Testis (tissue), 3 donors: ENCODE data around the gene ANO6. TPM values are rescaled to one million over a fixed set of nuclear protein-coding genes. Genes with fewer than 3 reads are reported as not detected.

Experiments
- DNase-seq: peaks from one replicate; pipeline ENCODE4 v3.0.0-alpha.2; 2019
- H3K27ac ChIP-seq, 2 donors: fragments of 200-600 bp; sonication (generic); one replicate each; pipeline ENCODE4 v1.5.1; 2019
- H3K27me3 ChIP-seq: fragments of 200-600 bp; sonication (generic); one replicate; pipeline ENCODE4 v1.5.1; 2019
- H3K36me3 ChIP-seq: fragments of 200-600 bp; sonication (generic); one replicate; pipeline ENCODE4 v1.5.1; 2017; ENCODE audit warnings: low read depth; ENCODE audit errors: missing control alignments
- H3K4me1 ChIP-seq: fragments of 200-600 bp; sonication (generic); one replicate; pipeline ENCODE4 v1.5.1; 2019
- H3K4me3 ChIP-seq, 2 donors: fragments of 200-600 bp; sonication (generic); one replicate each; pipeline ENCODE4 v1.5.1; 2017 to 2019
- H3K9me3 ChIP-seq: fragments of 200-600 bp; sonication (generic); one replicate; pipeline ENCODE4 v1.5.1; 2017
- POLR2A ChIP-seq: fragments of 450-650 bp; IDR thresholded peaks from one replicate; pipeline ENCODE4 v1.6.1; 2017; ENCODE audit warnings: antibody characterized with exemption, mild to moderate bottlenecking, moderate library complexity
- WGBS, 2 donors: methylation state at CpG; one replicate each; pipeline ENCODE4 v1.1.5; 2018; 5-methylcytosine and 5-hydroxymethylcytosine counted together
- intact Hi-C: fragments of 100-400 bp; cut with DNase I; formaldehyde crosslinking; loops from one replicate; pipeline ENCODE4 v1.15.1; 2023; ENCODE audit warnings: low total_unique reads
- polyA plus RNA-seq: library from polyadenylated mRNA; stranded (reverse); fragments of 350-450 nt; fragmentation: Illumina TruSeq; extraction: RNeasy Lipid Tissue Mini Kit (QIAGEN cat#74804); gene quantifications from one replicate; pipeline ENCODE4 v1.2.3, GENCODE V29; 2014; ENCODE audit warnings: low read depth, low replicate concordance; ENCODE audit not compliant: insufficient read depth
- total RNA-seq, 2 donors: library from RNA; depleted of rRNA; stranded (reverse); fragments of >200 nt; gene quantifications; one replicate each; pipeline ENCODE4 v1.2.3, GENCODE V29; 2016
- TF ChIP-seq, protein P1 (sequence below), 3 experiments: fragments of 450-650 bp in 2 of 3; fragments of 200-600 bp in 1 of 3; sonication (generic) in 1 of 3; IDR thresholded peaks; one replicate each; pipeline ENCODE4 v1.5.1; 2016 to 2019; ENCODE audit warnings: antibody characterized with exemption in 3 of 3, mild to moderate bottlenecking in 2 of 3, moderate library complexity in 1 of 3

ANO6 gene
- total and polyA plus RNA-seq, 3 donors from 2014 or later = 33.1 to 75.7 (median 58.0) TPM

DNA sequence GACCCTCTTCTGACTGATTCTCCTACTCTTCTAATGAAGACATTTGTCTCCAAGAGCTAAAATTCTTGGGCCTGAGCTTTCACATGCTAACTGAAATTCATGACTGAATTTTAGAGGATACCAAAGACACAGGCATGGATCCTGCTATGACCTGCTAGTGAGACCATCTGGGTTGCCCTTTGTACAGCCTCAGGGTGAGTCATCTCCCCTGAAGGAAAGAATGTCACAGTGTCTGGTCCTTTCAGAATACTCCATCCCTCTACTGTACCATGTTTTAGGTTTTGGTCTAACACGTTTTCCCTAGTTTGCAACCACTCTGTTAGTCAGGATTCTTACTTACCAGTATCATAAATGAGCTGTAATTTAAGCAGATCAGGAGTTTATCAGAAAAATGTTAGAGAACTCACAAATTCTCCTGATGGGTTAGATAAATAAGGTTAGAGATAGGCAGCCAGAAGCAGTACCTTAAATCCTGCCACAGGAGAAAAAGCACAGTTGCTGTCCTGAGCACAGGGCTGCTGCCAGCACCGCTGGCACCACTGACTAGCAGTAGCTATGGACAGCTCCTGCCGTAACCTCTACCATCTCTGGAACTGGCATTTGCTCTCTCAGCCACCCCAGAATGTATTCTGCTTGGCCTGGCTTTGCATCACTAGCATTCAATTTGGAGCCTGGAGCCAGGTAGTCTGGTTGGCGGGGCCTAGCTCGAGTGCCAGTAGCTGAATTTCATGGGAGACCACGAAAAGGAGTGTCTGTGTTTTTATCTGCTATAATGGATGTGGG, 127.6 kb downstream of the ANO6 start:
- 94 to 96% methylated on average over 6 of the region's 6 CpGs for WGBS, 2 donors
- no peak overlapping the region for H3K27ac ChIP-seq
- intact Hi-C loops = no loop called here
- no peaks in the 10 kb centered on the region for H3K27me3 ChIP-seq
- DNase-seq = no peak
- no peak overlapping the region for H3K4me3 ChIP-seq
- H3K4me1 ChIP-seq = no peaks in the 10 kb centered on the region
- no peaks in the 10 kb centered on the region for H3K9me3 ChIP-seq
- no peaks in the 10 kb centered on the region for H3K36me3 ChIP-seq
- no peak for TF ChIP-seq POLR2A
- TF ChIP-seq, protein P1, sequence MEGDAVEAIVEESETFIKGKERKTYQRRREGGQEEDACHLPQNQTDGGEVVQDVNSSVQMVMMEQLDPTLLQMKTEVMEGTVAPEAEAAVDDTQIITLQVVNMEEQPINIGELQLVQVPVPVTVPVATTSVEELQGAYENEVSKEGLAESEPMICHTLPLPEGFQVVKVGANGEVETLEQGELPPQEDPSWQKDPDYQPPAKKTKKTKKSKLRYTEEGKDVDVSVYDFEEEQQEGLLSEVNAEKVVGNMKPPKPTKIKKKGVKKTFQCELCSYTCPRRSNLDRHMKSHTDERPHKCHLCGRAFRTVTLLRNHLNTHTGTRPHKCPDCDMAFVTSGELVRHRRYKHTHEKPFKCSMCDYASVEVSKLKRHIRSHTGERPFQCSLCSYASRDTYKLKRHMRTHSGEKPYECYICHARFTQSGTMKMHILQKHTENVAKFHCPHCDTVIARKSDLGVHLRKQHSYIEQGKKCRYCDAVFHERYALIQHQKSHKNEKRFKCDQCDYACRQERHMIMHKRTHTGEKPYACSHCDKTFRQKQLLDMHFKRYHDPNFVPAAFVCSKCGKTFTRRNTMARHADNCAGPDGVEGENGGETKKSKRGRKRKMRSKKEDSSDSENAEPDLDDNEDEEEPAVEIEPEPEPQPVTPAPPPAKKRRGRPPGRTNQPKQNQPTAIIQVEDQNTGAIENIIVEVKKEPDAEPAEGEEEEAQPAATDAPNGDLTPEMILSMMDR (IDR thresholded peaks at IDR 0.05) = no peak

DNA sequence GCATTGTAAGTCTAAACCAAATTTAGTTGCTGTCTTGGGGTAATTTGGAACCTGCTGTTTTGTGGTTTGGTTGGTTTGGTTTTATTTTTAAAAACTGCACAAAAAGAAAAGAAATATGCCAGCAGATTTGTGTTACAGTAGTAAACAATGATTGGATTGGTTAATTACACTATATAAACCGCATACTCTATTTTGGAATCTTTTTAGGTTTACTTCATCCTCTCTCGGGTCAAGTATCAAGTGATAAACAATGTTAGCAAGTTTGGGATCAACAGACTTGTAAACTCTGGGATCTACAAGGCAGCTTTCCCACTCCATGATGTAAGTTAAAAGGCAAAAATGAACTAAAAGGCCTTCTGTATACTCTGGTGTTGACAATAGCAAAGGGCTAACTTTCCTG, 132.4 kb downstream of the ANO6 start:
- no peaks in the 10 kb centered on the region for H3K27me3 ChIP-seq
- DNase-seq = no peak
- no peak overlapping the region for H3K27ac ChIP-seq
- TF ChIP-seq, protein P1 (IDR thresholded peaks at IDR 0.05) = no peak
- no peak for TF ChIP-seq POLR2A
- no peaks in the 10 kb centered on the region for H3K36me3 ChIP-seq
- H3K4me1 ChIP-seq = peaks cover 15% of the 10 kb centered on the region
- intact Hi-C loops = no loop called here
- no peaks in the 10 kb centered on the region for H3K9me3 ChIP-seq
- 83 to 89% methylated on average over 2 of the region's 2 CpGs for WGBS, 2 donors
- H3K4me3 ChIP-seq = no peak overlapping the region

DNA sequence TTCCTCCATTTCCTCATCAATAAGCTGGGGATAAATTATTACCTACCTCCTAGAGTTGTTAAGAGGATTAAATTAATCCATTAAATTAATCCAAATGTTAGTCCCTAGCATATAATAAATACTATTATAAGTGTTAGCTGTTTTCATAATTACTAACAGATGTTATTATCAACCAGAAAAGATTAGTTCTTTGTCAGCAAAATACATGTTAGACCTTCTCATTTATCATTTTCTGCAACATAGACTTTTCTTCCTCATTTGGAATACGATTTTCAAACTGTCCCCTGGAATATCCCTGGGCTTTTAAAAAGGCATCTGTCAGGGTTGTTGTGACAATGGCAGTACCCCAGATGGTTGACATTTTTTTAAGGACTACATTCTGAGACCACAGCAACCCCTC, 133.1 kb downstream of the ANO6 start:
- no peaks in the 10 kb centered on the region for H3K9me3 ChIP-seq
- intact Hi-C loops = no loop called here
- no peaks in the 10 kb centered on the region for H3K36me3 ChIP-seq
- no peak for DNase-seq
- H3K4me1 ChIP-seq = peaks cover 15% of the 10 kb centered on the region
- 41 to 46% methylated on average over 1 of the region's 1 CpG for WGBS, 2 donors
- TF ChIP-seq, protein P1 (IDR thresholded peaks at IDR 0.05) = no peak
- TF ChIP-seq POLR2A = no peak
- no peak overlapping the region for H3K4me3 ChIP-seq
- no peak overlapping the region for H3K27ac ChIP-seq
- H3K27me3 ChIP-seq = no peaks in the 10 kb centered on the region

DNA sequence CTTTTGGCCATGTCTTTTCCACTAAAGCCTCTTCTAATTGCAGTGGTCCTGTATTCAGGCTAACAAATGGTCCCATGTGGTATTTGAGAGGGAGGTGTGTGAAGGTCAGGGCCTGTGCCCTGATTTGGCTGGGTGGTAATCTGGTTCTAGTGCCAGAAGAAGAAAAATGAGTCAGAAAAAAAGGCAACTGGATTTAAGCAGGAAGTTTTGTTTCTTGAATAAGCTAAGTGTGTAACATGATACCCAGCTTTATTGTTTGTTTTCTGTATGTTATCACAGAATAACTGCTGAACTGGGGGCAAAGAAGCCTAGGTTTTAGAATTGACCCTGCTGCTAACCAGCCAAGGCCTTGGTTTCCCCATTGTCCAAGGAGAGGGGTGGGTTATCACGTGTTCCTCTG, 134.0 kb downstream of the ANO6 start:
- no peaks in the 10 kb centered on the region for H3K27me3 ChIP-seq
- no peak overlapping the region for H3K27ac ChIP-seq
- 67 to 68% methylated on average over 1 of the region's 1 CpG for WGBS, 2 donors
- H3K36me3 ChIP-seq = no peaks in the 10 kb centered on the region
- no peak for DNase-seq
- TF ChIP-seq, protein P1 (IDR thresholded peaks at IDR 0.05) = no peak
- TF ChIP-seq POLR2A = no peak
- intact Hi-C loops = no loop called here
- H3K9me3 ChIP-seq = no peaks in the 10 kb centered on the region
- no peak overlapping the region for H3K4me3 ChIP-seq
- H3K4me1 ChIP-seq = peaks cover 15% of the 10 kb centered on the region

DNA sequence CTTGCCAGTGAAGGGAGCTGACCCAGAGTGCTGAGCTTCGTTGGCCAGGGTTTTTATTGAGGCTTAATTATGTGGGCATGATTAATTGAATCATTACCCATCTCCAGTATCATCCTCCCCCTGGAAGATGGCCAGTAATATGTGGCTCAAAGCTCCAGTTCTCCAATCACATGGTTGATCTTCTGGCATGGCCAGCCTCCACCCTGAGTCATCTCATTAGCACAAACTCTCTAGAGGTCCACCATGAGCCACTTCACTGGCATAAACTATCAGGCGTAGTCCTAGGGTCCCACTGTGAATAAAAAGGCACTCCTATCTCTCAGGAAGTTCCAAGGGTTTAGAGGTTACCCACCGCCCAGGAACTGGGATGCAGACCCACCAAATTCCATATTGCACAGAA, 135.0 kb downstream of the ANO6 start:
- Histone ChIP-seq H3K36me3 (no peaks in the 10 kb centered on the region), H3K27me3 (no peaks in the 10 kb centered on the region), H3K4me3 (no peak overlapping the region), H3K9me3 (no peaks in the 10 kb centered on the region), H3K4me1 (peaks cover 23% of the 10 kb centered on the region), H3K27ac (no peak overlapping the region)
- no peak for DNase-seq
- TF ChIP-seq, protein P1 (IDR thresholded peaks at IDR 0.05) = no peak
- no peak for TF ChIP-seq POLR2A
- intact Hi-C loops = no loop called here
- WGBS, 2 donors = 89 to 93% methylated on average over 3 of the region's 3 CpGs
